ENCODE data around the gene PAX6. TPM values are rescaled to one million over a fixed set of nuclear protein-coding genes. Genes with fewer than 3 reads are reported as not detected.

PAX6 gene
- total RNA-seq, 2 experiments from 2014 or later: not detected

DNA sequence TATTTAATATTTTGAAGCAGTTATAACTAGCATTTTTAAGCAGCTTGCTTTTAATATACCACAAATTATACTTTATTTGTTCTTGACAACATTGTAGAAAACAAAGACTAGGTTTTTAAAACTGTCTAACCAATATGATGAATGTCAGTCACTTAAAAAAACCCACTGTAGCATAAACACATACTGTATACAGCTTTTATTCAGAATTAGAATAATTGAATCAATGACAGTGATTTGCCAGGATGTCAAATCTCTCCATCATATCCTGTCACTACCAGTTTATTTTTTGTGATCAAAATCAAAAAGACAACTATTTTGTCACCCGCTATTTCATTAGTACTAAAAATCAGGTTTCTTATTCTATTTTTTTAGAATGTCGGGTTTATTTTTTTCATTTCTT, 26.5 kb downstream of the PAX6 start:
- ATAC-seq (no peak), DNase-seq (no peak)
- no peak overlapping the region for H3K27ac Mint-ChIP-seq
- H3K4me3 Mint-ChIP-seq: no peak overlapping the region
- ChIA-PET POLR2A (no interaction called here), CTCF (no interaction called here)
- H3K9me3 Mint-ChIP-seq (ENCODE audit: insufficient read depth): no peaks in the 10 kb centered on the region
- no peaks in the 10 kb centered on the region for H3K4me1 Mint-ChIP-seq (ENCODE audit: low read depth)
- no peaks in the 10 kb centered on the region for H3K36me3 Mint-ChIP-seq (ENCODE audit: low read depth)
- no peaks in the 10 kb centered on the region for H3K27me3 Mint-ChIP-seq (ENCODE audit: low read depth)

- Mint-ChIP-seq H3K27ac (no peak overlapping the region), H3K4me1 (ENCODE audit: low read depth) (no peaks in the 10 kb centered on the region), H3K9me3 (ENCODE audit: insufficient read depth) (no peaks in the 10 kb centered on the region), H3K36me3 (ENCODE audit: low read depth) (no peaks in the 10 kb centered on the region), H3K4me3 (no peak overlapping the region), H3K27me3 (ENCODE audit: low read depth) (no peaks in the 10 kb centered on the region)
- ChIA-PET CTCF (no interaction called here), POLR2A (no interaction called here)
- ATAC-seq (no peak), DNase-seq (no peak)
These were observed 27.9 kb downstream of the PAX6 start for GRCh38 chr11:31783252-31783651.

- DNase-seq (no peak), ATAC-seq (no peak)
- no peaks in the 10 kb centered on the region for H3K4me1 Mint-ChIP-seq (ENCODE audit: low read depth)
- no peak overlapping the region for H3K27ac Mint-ChIP-seq
- POLR2A ChIA-PET: no interaction called here
- CTCF ChIA-PET: no interaction called here
- H3K9me3 Mint-ChIP-seq (ENCODE audit: insufficient read depth): no peaks in the 10 kb centered on the region
- no peaks in the 10 kb centered on the region for H3K27me3 Mint-ChIP-seq (ENCODE audit: low read depth)
- no peak overlapping the region for H3K4me3 Mint-ChIP-seq
- no peaks in the 10 kb centered on the region for H3K36me3 Mint-ChIP-seq (ENCODE audit: low read depth)
These were observed 28.9 kb downstream of the PAX6 start for GRCh38 chr11:31782257-31782656.

DNA sequence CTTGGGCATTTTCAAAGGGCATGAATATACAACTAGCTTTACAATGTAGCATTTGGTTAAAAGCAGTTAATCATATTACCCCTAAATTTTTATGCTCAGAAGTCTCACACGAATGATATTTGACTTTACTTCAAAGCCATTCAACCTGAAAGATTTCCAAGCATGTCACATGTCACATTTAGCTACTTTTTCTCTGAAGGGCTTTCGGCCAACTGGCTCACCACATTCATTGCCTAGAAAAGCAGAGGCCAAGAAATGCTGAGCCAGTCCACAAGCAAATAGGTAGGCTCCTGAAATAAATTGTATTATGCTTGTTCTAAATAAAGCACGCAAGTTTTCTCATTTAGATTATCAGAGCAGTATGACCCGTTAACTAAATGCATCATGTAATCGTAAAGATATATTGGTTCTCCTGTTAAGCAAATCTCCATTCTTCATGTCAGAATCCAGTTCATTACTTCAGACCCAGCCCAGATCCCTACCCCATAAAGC, 30.6 kb downstream of the PAX6 start:
- H3K4me3 Mint-ChIP-seq: no peak overlapping the region
- ATAC-seq (no peak), DNase-seq (no peak)
- H3K27me3 Mint-ChIP-seq (ENCODE audit: low read depth): no peaks in the 10 kb centered on the region
- no peaks in the 10 kb centered on the region for H3K4me1 Mint-ChIP-seq (ENCODE audit: low read depth)
- H3K9me3 Mint-ChIP-seq (ENCODE audit: insufficient read depth): no peaks in the 10 kb centered on the region
- ChIA-PET POLR2A (no interaction called here), CTCF (no interaction called here)
- no peak overlapping the region for H3K27ac Mint-ChIP-seq
- H3K36me3 Mint-ChIP-seq (ENCODE audit: low read depth): no peaks in the 10 kb centered on the region

GRCh38 chr11:31780078-31780477, 31.0 kb downstream of the PAX6 start:
- H3K4me1 Mint-ChIP-seq (ENCODE audit: low read depth): no peaks in the 10 kb centered on the region
- no peak for DNase-seq
- no peak for ATAC-seq
- no peaks in the 10 kb centered on the region for H3K9me3 Mint-ChIP-seq (ENCODE audit: insufficient read depth)
- ChIA-PET CTCF (no interaction called here), POLR2A (no interaction called here)
- H3K27ac Mint-ChIP-seq: no peak overlapping the region
- H3K27me3 Mint-ChIP-seq (ENCODE audit: low read depth): no peaks in the 10 kb centered on the region
- H3K4me3 Mint-ChIP-seq: no peak overlapping the region
- H3K36me3 Mint-ChIP-seq (ENCODE audit: low read depth): no peaks in the 10 kb centered on the region

- H3K4me1 Mint-ChIP-seq (ENCODE audit: low read depth): no peaks in the 10 kb centered on the region
- ATAC-seq: no peak
- ChIA-PET CTCF (no interaction called here), POLR2A (no interaction called here)
- no peak overlapping the region for H3K27ac Mint-ChIP-seq
- H3K9me3 Mint-ChIP-seq (ENCODE audit: insufficient read depth): no peaks in the 10 kb centered on the region
- H3K27me3 Mint-ChIP-seq (ENCODE audit: low read depth): no peaks in the 10 kb centered on the region
- no peak overlapping the region for H3K4me3 Mint-ChIP-seq
- H3K36me3 Mint-ChIP-seq (ENCODE audit: low read depth): no peaks in the 10 kb centered on the region
- DNase-seq: no peak
These were observed 31.7 kb downstream of the PAX6 start for GRCh38 chr11:31779374-31779791.

DNA sequence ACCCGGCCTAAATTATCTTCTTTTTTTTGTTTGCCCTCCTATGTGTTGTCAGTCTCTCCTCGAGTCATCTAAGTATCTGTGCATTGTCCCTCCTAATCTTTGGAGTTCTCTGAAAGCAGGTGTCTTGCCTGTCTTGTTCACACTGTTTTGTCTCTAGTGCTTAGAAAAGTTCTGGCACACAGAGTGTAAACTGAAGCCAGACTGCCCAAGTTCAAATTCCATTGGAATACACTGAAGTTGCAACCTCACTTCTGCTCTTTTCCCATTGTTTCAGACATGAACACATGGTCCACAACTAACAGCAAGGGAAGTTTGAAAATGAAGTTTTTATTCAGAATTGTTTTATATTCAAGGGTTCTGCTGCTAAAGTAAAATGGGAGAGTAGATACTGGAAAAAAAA, 38.7 kb downstream of the PAX6 start:
- H3K27ac Mint-ChIP-seq: no peak overlapping the region
- H3K9me3 Mint-ChIP-seq (ENCODE audit: insufficient read depth): no peaks in the 10 kb centered on the region
- DNase-seq (no peak), ATAC-seq (no peak)
- H3K27me3 Mint-ChIP-seq (ENCODE audit: low read depth): no peaks in the 10 kb centered on the region
- CTCF ChIA-PET: no interaction called here
- H3K4me1 Mint-ChIP-seq (ENCODE audit: low read depth): no peaks in the 10 kb centered on the region
- H3K4me3 Mint-ChIP-seq: no peak overlapping the region
- H3K36me3 Mint-ChIP-seq (ENCODE audit: low read depth): no peaks in the 10 kb centered on the region
- POLR2A ChIA-PET: no interaction called here

DNA sequence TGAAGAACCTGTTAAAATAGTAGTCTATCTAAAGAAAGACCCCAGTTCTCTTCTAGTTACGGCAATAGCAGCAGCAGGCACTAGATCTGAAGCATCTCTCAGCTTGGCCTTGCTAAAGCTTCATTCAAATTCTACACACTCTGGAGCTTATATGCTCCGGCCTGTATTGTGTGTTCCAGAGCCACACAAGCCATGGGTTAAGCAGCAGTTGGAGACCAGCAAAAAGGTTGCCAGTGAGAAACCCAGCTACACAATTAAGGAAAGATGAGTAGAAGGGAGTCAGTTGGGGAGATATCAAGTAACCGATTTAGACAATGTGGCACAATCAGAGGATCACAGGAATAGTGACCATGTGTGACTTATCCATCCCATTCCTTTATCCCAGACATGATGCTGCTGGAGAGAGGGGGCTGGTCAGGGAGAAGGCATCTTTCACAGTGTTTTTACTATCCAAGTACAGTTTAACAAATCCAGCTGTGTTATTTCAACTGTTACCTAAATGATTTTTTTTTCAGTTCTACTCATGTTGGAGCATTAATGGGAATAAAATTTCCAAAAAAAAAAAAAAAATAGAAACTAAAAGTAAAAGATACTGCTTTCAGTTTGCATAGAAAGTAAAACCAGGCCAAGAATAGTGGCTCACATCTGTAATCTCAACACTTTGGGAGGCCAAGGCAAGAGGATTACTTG, 41.0 kb downstream of the PAX6 start:
- CTCF ChIA-PET: no interaction called here

DNA sequence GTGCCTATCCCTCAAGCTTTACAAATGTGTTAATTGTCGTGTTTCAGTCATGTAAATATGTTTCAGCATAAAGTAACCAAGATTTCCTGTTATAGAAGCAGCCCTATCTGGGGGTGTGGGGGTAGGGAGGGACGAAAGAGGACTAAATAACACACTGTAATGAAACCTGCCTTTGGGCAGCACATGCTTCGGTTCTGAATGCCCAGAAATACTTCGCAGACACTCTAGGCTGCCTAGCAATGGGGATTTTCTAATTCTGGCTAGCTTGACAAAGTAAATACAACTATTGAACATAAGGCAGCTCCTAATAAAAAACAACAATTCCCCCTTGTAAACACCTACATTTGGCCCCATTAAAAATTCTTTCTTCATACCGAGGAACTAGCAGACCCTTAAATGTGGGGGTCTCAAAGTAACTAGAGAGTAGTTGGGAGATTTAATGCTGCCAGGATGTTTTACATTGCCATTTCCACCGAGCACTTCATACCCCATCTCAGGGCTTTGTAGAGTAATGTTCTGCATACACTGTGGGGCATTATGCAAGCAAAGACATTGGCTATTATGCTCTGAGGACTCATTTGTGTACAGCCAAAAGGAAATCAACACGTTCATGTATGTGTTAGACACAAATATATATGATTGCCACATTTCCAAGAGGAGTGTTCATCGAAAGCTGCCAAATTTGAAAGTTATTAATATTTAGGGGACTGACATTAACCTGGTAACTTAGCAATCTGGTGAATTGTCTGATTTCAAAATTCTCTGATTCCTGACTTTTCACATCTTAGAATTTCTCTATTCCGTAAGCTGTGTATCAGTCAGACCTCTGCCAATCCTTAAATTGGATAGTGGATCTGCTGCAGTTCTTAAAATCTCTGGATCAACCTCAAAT, 42.1 kb downstream of the PAX6 start:
- Mint-ChIP-seq H3K27me3 (ENCODE audit: low read depth) (no peaks in the 10 kb centered on the region), H3K9me3 (ENCODE audit: insufficient read depth) (no peaks in the 10 kb centered on the region), H3K4me3 (no peak overlapping the region), H3K4me1 (ENCODE audit: low read depth) (no peaks in the 10 kb centered on the region), H3K36me3 (ENCODE audit: low read depth) (no peaks in the 10 kb centered on the region), H3K27ac (no peak overlapping the region)
- CTCF ChIA-PET: no interaction called here
- POLR2A ChIA-PET: no interaction called here
- DNase-seq: no peak
- no peak for ATAC-seq

More for the DNA sequence above, 41.0 kb downstream of the PAX6 start:
- no peaks in the 10 kb centered on the region for H3K4me1 Mint-ChIP-seq (ENCODE audit: low read depth)
- POLR2A ChIA-PET: no interaction called here
- no peak overlapping the region for H3K4me3 Mint-ChIP-seq
- no peak overlapping the region for H3K27ac Mint-ChIP-seq
- no peaks in the 10 kb centered on the region for H3K36me3 Mint-ChIP-seq (ENCODE audit: low read depth)
- H3K9me3 Mint-ChIP-seq (ENCODE audit: insufficient read depth): no peaks in the 10 kb centered on the region
- no peak for ATAC-seq
- H3K27me3 Mint-ChIP-seq (ENCODE audit: low read depth): no peaks in the 10 kb centered on the region
- DNase-seq: no peak

- DNase-seq (no peak), ATAC-seq (no peak)
- no peaks in the 10 kb centered on the region for H3K27me3 Mint-ChIP-seq (ENCODE audit: low read depth)
- H3K9me3 Mint-ChIP-seq (ENCODE audit: insufficient read depth): no peaks in the 10 kb centered on the region
- H3K4me3 Mint-ChIP-seq: no peak overlapping the region
- H3K36me3 Mint-ChIP-seq (ENCODE audit: low read depth): no peaks in the 10 kb centered on the region
- no peaks in the 10 kb centered on the region for H3K4me1 Mint-ChIP-seq (ENCODE audit: low read depth)
- POLR2A ChIA-PET: no interaction called here
- CTCF ChIA-PET: no interaction called here
- H3K27ac Mint-ChIP-seq: no peak overlapping the region
These were observed 43.4 kb downstream of the PAX6 start for GRCh38 chr11:31767685-31768084.

DNA sequence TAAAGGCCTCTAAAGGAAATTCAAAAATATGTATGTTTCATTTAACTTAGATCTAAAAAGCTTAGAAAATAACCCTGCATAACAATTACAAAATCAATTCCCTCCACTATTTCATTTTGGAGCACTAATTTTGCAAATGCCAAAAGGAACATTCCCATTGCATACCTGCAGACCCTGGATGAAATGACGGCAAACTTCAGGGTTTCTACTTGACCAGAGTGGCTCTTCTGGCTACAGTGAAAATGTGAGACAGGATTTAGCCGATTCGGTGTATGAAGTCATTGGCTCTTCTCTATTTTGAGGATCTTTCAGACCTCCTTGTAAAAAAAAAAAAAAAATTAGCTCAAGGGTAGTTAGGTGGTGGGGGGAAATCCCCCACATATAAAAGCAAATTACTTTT, 44.1 kb downstream of the PAX6 start:
- CTCF ChIA-PET: interaction anchor here (0.9 kb wide), 1 partner anchor 14 kb away, joined by 3 read pairs; no protein-coding TSS in a partner anchor
- POLR2A ChIA-PET: no interaction called here
- Mint-ChIP-seq H3K27me3 (ENCODE audit: low read depth) (no peaks in the 10 kb centered on the region), H3K4me1 (ENCODE audit: low read depth) (no peaks in the 10 kb centered on the region), H3K36me3 (ENCODE audit: low read depth) (no peaks in the 10 kb centered on the region), H3K27ac (no peak overlapping the region), H3K9me3 (ENCODE audit: insufficient read depth) (no peaks in the 10 kb centered on the region), H3K4me3 (no peak overlapping the region)
- ATAC-seq: no peak
- no peak for DNase-seq

- no peak overlapping the region for H3K27ac Mint-ChIP-seq
- no peaks in the 10 kb centered on the region for H3K36me3 Mint-ChIP-seq (ENCODE audit: low read depth)
- H3K27me3 Mint-ChIP-seq (ENCODE audit: low read depth): no peaks in the 10 kb centered on the region
- no peaks in the 10 kb centered on the region for H3K9me3 Mint-ChIP-seq (ENCODE audit: insufficient read depth)
- ATAC-seq (no peak), DNase-seq (no peak)
- ChIA-PET CTCF (no interaction called here), POLR2A (no interaction called here)
- H3K4me1 Mint-ChIP-seq (ENCODE audit: low read depth): no peaks in the 10 kb centered on the region
- H3K4me3 Mint-ChIP-seq: no peak overlapping the region
These were observed 46.4 kb downstream of the PAX6 start for GRCh38 chr11:31764766-31765165.

Data from activated CD8-positive, alpha-beta T cell treated with anti-CD3 and anti-CD28 coated beads, Interleukin-2, amount 10 ng/mL, durations not matched to agents 7 days and 5 days (primary cell).